ENCODE measurements around the gene BATF3.

DNA sequence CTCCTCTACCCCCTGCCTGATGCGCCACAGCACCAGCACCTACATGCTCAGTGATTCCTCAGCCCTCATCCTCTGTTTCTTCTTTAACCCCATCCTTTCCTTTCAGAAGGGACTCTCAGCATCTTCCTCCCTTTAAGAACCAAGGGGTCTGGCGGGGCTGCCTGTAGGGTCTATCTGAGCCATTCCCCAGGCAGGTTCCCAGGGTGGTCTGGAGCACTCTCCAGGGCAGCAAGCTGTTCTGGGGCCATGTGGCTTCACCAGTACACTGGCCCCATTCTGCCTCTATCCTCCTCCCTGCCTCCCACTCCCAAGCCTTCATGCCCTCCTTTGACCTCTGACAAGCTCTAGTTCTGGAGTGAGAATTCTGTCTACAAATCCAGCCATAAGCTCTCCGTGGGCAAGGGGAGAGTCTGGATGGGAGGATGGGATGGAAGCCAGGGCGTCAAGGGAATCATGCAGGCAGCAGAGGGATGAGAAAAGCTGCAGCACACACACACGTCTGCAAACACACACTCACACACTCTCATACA is 10.4 kb downstream of the BATF3 start:
- no peak for TF ChIP-seq EZH2 (IDR thresholded peaks at IDR 0.05; ENCODE audit: insufficient read depth, poor library complexity, severe bottlenecking)
- no peak for TF ChIP-seq EZH2phosphoT487 (IDR thresholded peaks at IDR 0.05; ENCODE audit: insufficient read depth, low read depth)
